Astrocyte (in vitro differentiated cells and primary cell): ENCODE measurements around the gene CACNA1B.

Experiments used
- CTCF ChIP-seq: IDR thresholded peaks from 2 replicates; pipeline ENCODE4 v1.5.1; 2011; ENCODE audit warnings: low read depth, mild to moderate bottlenecking, inconsistent platforms, low read length, moderate library complexity; ENCODE audit not compliant: insufficient read depth
- EZH2 ChIP-seq: IDR thresholded peaks from 2 replicates; pipeline ENCODE4 v1.6.1; 2012; ENCODE audit warnings: mild to moderate bottlenecking, low read length, inconsistent platforms; ENCODE audit not compliant: insufficient read depth

DNA sequence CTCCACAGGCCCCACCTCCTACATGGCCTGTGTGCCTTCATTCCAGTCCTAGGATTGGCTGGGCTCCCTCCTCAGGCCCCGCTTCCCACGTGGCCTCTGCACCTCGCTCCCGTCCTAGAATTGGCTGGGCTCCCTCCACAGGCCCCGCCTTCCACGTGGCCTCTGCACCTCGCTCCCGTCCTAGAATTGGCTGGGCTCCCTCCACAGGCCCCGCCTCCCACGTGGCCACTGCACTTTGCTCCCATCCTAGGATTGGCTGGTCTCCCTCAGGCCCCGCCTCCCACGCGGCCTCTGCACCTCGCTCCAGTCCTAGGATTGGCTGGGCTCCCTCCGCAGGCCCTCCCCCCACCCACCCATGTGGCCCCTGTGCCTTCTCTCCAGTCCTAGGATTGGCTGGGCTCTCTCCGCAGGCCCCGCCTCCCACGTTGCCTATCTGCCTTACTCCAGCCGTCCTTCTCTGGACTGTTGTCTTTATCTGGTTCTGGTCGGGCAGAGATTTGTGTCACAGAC, 45.3 kb upstream of the CACNA1B start:
- TF ChIP-seq CTCF: no peak
- TF ChIP-seq EZH2: no peak
